KG1 (cell line): ENCODE data around the gene JMJD1C.
"Not testable (repeated sequence)": the region's sequence is repeated elsewhere in the genome, so short reads cannot be mapped to it uniquely, and the experiment has no call there.

ENCODE experiments used
- DNase-seq: peaks from one replicate; lab custom pipeline; 2025; lab: John Stamatoyannopoulos, UW

The JMJD1C gene

GRCh38 chr10:63465293-63466143 lies at the start of gene JMJD1C:
Gene JMJD1C, minus strand, starts transcription at chr10:63465977. Its CDS starts 315 bp downstream, at chr10:63465662.
- DNase-seq = peak; percentile 61

GRCh38 chr10:63515002-63515763 lies 49.4 kb upstream of the JMJD1C start:
- peak; percentile 22 for DNase-seq

GRCh38 chr10:63506554-63506953 lies 40.8 kb upstream of the JMJD1C start:
- DNase-seq = no peak

- no peak for DNase-seq
These were observed 39.8 kb upstream of the JMJD1C start for GRCh38 chr10:63505562-63505961.

GRCh38 chr10:63504145-63504881 lies 38.5 kb upstream of the JMJD1C start:
- no peak for DNase-seq

- DNase-seq = no peak
These were observed 37.6 kb upstream of the JMJD1C start for GRCh38 chr10:63503395-63503794.

- DNase-seq = no peak
These were observed 37.1 kb upstream of the JMJD1C start for GRCh38 chr10:63502832-63503231.

GRCh38 chr10:63501954-63502353 lies 36.2 kb upstream of the JMJD1C start:
- no peak for DNase-seq

GRCh38 chr10:63500551-63500950 lies 34.8 kb upstream of the JMJD1C start:
- DNase-seq = not testable (repeated sequence)

- no peak for DNase-seq
These were observed 32.9 kb upstream of the JMJD1C start for GRCh38 chr10:63498665-63499064.

- no peak for DNase-seq
These were observed 31.5 kb upstream of the JMJD1C start for GRCh38 chr10:63497321-63497720.

- DNase-seq = no peak
These were observed 30.8 kb upstream of the JMJD1C start for GRCh38 chr10:63496561-63496960.

GRCh38 chr10:63494951-63495350 lies 29.2 kb upstream of the JMJD1C start:
- DNase-seq = no peak

- DNase-seq = no peak
These were observed 27.2 kb upstream of the JMJD1C start for GRCh38 chr10:63493004-63493403.

- not testable (repeated sequence) for DNase-seq
These were observed 26.5 kb upstream of the JMJD1C start for GRCh38 chr10:63492317-63492690.

- DNase-seq = no peak
These were observed 26.0 kb upstream of the JMJD1C start for GRCh38 chr10:63491588-63492316.

GRCh38 chr10:63489838-63490237 lies 24.1 kb upstream of the JMJD1C start:
- no peak for DNase-seq

GRCh38 chr10:63487990-63488389 lies 22.2 kb upstream of the JMJD1C start:
- no peak for DNase-seq

GRCh38 chr10:63483983-63484382 lies 18.2 kb upstream of the JMJD1C start:
- DNase-seq = no peak

GRCh38 chr10:63481815-63482421 lies 16.1 kb upstream of the JMJD1C start:
- DNase-seq = no peak

- no peak for DNase-seq
These were observed 14.5 kb upstream of the JMJD1C start for GRCh38 chr10:63480237-63480636.
